HEK293T (cell line): ENCODE measurements around the gene JAG2.
A peak's percentile ranks its signal among the peaks of the same experiment; 100 is the strongest.

Experiments
- CTCF ChIA-PET: fragments of 350-600 bp; formaldehyde crosslinking; extraction: SDS; loops from one replicate; lab custom pipeline; 2021; ENCODE audit warnings: antibody characterized with exemption, inconsistent platforms; lab: Yijun Ruan, JAX
- POLR2A ChIA-PET: fragments of 350-600 bp; formaldehyde crosslinking; extraction: SDS; loops from one replicate; lab custom pipeline; 2020; ENCODE audit warnings: antibody characterized with exemption, inconsistent platforms; lab: Yijun Ruan, JAX
- DNase-seq: peaks from one replicate; pipeline ENCODE4 v3.0.0; 2012; ENCODE audit warnings: mixed read lengths; ENCODE audit errors: extremely low spot score
- ARNT ChIP-seq: fragments of 450-650 bp; IDR thresholded peaks from 2 replicates; pipeline ENCODE4 v1.6.1; 2017; ENCODE audit warnings: mild to moderate bottlenecking
- BHLHE40 ChIP-seq: fragments of 450-650 bp; IDR thresholded peaks from 2 replicates; pipeline ENCODE4 v1.6.1; 2016; ENCODE audit warnings: mild to moderate bottlenecking, moderate library complexity, borderline replicate concordance
- CTBP1 ChIP-seq: fragments of 450-650 bp; IDR thresholded peaks from 2 replicates; pipeline ENCODE4 v1.6.1; 2016; ENCODE audit warnings: borderline replicate concordance
- ELF4 ChIP-seq: fragments of 450-650 bp; IDR thresholded peaks from 2 replicates; pipeline ENCODE4 v1.6.1; 2017; ENCODE audit warnings: antibody characterized with exemption
- FOXA1 ChIP-seq: fragments of 450-650 bp; IDR thresholded peaks from 2 replicates; pipeline ENCODE4 v1.6.1; 2016; ENCODE audit warnings: mild to moderate bottlenecking
- FOXK2 ChIP-seq: fragments of 450-650 bp; IDR thresholded peaks from 2 replicates; pipeline ENCODE4 v1.6.1; 2016; ENCODE audit warnings: mild to moderate bottlenecking
- FOXM1 ChIP-seq: fragments of 450-650 bp; IDR thresholded peaks from 2 replicates; pipeline ENCODE4 v1.6.1; 2017; ENCODE audit warnings: mild to moderate bottlenecking, borderline replicate concordance
- HDGF ChIP-seq: fragments of 450-650 bp; IDR thresholded peaks from 2 replicates; pipeline ENCODE4 v1.6.1; 2017; ENCODE audit warnings: antibody characterized with exemption, borderline replicate concordance
- L3MBTL2 ChIP-seq: fragments of 450-650 bp; conservative IDR thresholded peaks from 2 replicates; pipeline ENCODE4 v1.6.1; 2016; ENCODE audit warnings: mild to moderate bottlenecking
- LEF1 ChIP-seq: fragments of 450-650 bp; IDR thresholded peaks from 2 replicates; pipeline ENCODE4 v1.6.1; 2017; ENCODE audit warnings: mild to moderate bottlenecking, borderline replicate concordance
- NFRKB ChIP-seq: fragments of 450-650 bp; IDR thresholded peaks from 2 replicates; pipeline ENCODE4 v1.6.1; 2016; ENCODE audit warnings: mild to moderate bottlenecking, moderate library complexity
- SP1 ChIP-seq: fragments of 450-650 bp; IDR thresholded peaks from 2 replicates; pipeline ENCODE4 v1.6.1; 2017
- SUZ12 ChIP-seq: fragments of 450-650 bp; IDR thresholded peaks from 2 replicates; pipeline ENCODE4 v1.6.1; 2016; ENCODE audit warnings: mild to moderate bottlenecking
- TARDBP ChIP-seq: fragments of 450-650 bp; IDR thresholded peaks from 2 replicates; pipeline ENCODE4 v1.6.1; 2016
- ZNF384 ChIP-seq: fragments of 450-650 bp; IDR thresholded peaks from 2 replicates; pipeline ENCODE4 v1.6.1; 2016
- TF ChIP-seq, protein P1 (sequence below): fragments of 450-650 bp; IDR thresholded peaks from 2 replicates; pipeline ENCODE4 v1.6.1; 2016

JAG2 gene

DNA sequence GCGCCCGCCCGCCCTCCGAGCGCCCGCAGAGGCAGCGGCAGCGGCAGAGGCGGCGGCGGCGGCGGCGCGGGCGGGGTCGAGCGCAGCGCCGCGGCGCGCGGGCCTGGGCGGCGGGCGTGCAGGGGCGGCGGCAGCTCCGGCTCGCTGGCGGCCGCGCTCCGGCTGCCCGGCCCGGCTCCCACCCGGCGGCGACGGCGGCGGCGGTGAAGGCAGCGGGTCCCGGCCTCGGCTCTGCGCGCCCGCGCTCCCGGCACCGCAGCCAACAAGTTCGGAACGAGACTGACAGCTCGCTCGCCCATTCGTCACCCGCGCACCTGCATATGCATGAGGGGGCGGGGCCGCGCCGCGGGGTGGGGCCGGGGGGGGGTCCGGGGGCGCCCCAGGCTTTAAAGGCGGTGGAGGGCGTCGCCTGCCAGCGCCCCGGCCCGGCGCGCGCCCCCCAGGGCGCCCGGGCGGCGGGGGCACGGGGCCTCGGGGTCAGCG is at the start of gene JAG2:
Gene JAG2, minus strand, starts transcription at position 281 of the 483 bp plus-strand sequence. CDS start 356 bp downstream, outside the sequence.
- ChIA-PET CTCF (interaction anchor here (0.7 to 2.1 kb wide), 3 partner anchors 13 to 137 kb away, joined by 3 to 10 read pairs (median 3); partner anchors contain the start of gene NUDT14), POLR2A (interaction anchor here (1.2 to 2.0 kb wide), 3 partner anchors 80 to 146 kb away, joined by 3 to 7 read pairs (median 5); partner anchors contain the start of genes BRF1, BTBD6 and PACS2)
- TF ChIP-seq ZNF384 (no peak), FOXA1 (no peak), CTBP1 (no peak), ELF4 (no peak), LEF1 (no peak), FOXM1 (0 out of 2 replicates have a peak, but pooled peaks have one; percentile 11), SUZ12 (no peak), L3MBTL2 (no peak), BHLHE40 (no peak), HDGF (no peak), NFRKB (no peak), TARDBP (no peak), FOXK2 (no peak), SP1 (no peak)
- TF ChIP-seq, protein P1, sequence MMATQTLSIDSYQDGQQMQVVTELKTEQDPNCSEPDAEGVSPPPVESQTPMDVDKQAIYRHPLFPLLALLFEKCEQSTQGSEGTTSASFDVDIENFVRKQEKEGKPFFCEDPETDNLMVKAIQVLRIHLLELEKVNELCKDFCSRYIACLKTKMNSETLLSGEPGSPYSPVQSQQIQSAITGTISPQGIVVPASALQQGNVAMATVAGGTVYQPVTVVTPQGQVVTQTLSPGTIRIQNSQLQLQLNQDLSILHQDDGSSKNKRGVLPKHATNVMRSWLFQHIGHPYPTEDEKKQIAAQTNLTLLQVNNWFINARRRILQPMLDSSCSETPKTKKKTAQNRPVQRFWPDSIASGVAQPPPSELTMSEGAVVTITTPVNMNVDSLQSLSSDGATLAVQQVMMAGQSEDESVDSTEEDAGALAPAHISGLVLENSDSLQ: peak; percentile 81
- DNase-seq: peak; percentile 75

GRCh38 chr14:105217774-105218173 is 49.2 kb upstream of the JAG2 start:
- POLR2A ChIA-PET: no interaction called here
- no peak for TF ChIP-seq BHLHE40
- TF ChIP-seq L3MBTL2: no peak
- no peak for TF ChIP-seq LEF1
- TF ChIP-seq NFRKB: no peak
- TF ChIP-seq CTBP1: no peak
- TF ChIP-seq SUZ12: no peak
- no peak for DNase-seq
- CTCF ChIA-PET: no interaction called here

- TF ChIP-seq TARDBP (no peak), NFRKB (no peak), LEF1 (no peak), BHLHE40 (no peak), FOXM1 (no peak), ARNT (no peak), SP1 (no peak), SUZ12 (no peak), CTBP1 (no peak), FOXA1 (no peak), FOXK2 (no peak), ELF4 (no peak), HDGF (no peak), L3MBTL2 (no peak), ZNF384 (no peak)
- TF ChIP-seq, protein P1: no peak
- POLR2A ChIA-PET: no interaction called here
- CTCF ChIA-PET: no interaction called here
- no peak for DNase-seq
These were observed 48.1 kb upstream of the JAG2 start for GRCh38 chr14:105216490-105217247.

DNA sequence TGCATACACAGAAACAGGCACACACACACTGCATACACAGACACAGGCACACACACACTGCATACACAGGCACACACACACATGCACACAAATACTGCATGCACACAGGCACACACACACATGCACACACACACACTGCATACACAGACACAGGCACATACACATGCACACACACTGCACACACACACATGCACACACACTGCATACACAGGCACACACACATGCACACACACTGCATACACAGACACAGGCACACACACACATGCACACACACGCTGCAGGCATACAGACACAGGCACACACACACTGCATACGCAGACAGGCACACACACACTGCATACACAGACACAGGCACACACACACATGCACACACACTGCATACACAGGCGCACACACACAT is 47.0 kb upstream of the JAG2 start:
- POLR2A ChIA-PET: no interaction called here
- CTCF ChIA-PET: no interaction called here
- DNase-seq: no peak
- TF ChIP-seq, protein P1: no peak
- peak; percentile 76 for TF ChIP-seq TARDBP

DNA sequence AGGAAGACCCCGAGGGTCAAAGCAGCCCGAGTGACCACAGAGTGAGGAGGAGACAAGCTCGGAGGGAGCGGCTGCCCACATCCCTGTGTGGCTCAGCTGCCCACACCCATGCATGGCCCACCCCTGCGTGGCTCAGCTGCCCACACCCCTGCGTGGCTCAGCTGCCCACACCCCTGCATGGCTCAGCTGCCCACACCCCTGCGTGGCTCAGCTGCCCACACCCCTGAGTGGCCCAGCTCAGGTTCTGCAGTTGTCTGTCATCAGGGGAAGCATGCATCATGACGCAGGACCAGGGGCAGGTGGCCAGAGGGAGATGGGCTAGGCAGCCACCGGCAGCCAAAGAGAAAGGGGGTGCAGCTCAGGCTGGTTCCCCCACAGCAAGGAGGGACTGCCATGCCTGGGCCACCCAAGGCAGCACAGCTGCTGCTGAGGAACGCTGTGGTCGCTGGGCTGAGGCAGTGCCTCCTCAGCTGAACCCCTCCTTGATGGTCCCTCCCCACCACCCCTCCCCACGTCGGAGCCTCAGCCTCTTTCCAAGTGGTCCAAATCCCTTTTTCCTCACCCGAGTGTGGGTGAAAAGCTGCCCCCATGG is 45.8 kb upstream of the JAG2 start:
- POLR2A ChIA-PET: interaction anchor here (1.0 kb wide), 1 partner anchor 10 kb away, joined by 3 read pairs; no protein-coding TSS in a partner anchor
- CTCF ChIA-PET: no interaction called here
- TF ChIP-seq BHLHE40: no peak
- no peak for TF ChIP-seq ELF4
- TF ChIP-seq ARNT: no peak
- TF ChIP-seq TARDBP: no peak
- TF ChIP-seq HDGF: no peak
- no peak for TF ChIP-seq L3MBTL2
- no peak for TF ChIP-seq CTBP1
- TF ChIP-seq ZNF384: no peak
- no peak for DNase-seq

GRCh38 chr14:105213361-105213760 is 44.8 kb upstream of the JAG2 start:
- CTCF ChIA-PET: interaction anchor here (0.6 kb wide), 1 partner anchor 94 kb away, joined by 3 read pairs; no protein-coding TSS in a partner anchor
- POLR2A ChIA-PET: interaction anchor here (1.0 kb wide), 1 partner anchor 9 kb away, joined by 3 read pairs; no protein-coding TSS in a partner anchor
- DNase-seq: no peak
- TF ChIP-seq FOXM1 (no peak), CTBP1 (no peak), NFRKB (no peak), FOXK2 (no peak), L3MBTL2 (no peak), BHLHE40 (no peak), HDGF (no peak), ZNF384 (no peak)
